Measurements from ENCODE around the gene POLG. TPM values are rescaled to one million over a fixed set of nuclear protein-coding genes. Genes with fewer than 3 reads are reported as not detected.

Gene POLG
- total and polyA plus RNA-seq, 2 of the 13 experiments (the other 11 are each of a cell fraction or from before 2014, with no cell fraction given) = 26.6 to 35.5 TPM

DNA sequence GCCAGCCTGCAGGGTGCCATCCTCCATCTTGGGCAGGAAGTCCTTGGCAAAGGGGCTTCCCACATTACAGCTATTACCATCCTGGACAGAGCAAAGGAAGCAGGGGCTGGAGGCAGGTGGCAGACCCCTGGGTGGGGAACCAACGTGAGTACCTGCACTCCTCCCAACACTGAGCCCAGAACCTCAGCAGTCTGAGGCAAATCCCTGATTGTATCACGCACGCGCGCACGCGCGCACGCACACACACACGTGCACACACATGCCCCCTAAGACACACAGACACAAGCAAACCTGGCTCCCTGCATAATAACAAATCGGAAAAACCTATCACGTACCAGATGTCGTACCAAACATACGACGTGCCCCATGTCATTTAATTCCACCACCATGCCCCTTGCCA, 11.8 kb downstream of the POLG start:
- in situ Hi-C loops (cut with HindIII; ENCODE audit: extremely low pct_ligation_motif_present, low pct_unique_long_range_greater_than_20kb) = no loop called here
- no peak overlapping the region for H3K4me3 ChIP-seq (replicated peaks in 1 of 3; ENCODE audit: insufficient read depth in 1 of 3, low read depth in 2 of 3, low read length in 3 of 3)
- BruUV-seq (replicated peaks) = no TSS peak
- CTCF ChIA-PET (ENCODE audit: low intra/inter-chr PET ratio, low total read pairs) = no interaction called here
- intact Hi-C loops (cut with micrococcal nuclease; ENCODE audit: unreplicated experiment) = no loop called here
- H3K4me1 ChIP-seq (ENCODE audit: insufficient read depth, low read length) = peaks cover 25% of the 10 kb centered on the region
- TF ChIP-seq ZMYM2 (CRISPR knock-in tag; IDR thresholded peaks at IDR 0.05) = no peak
- no peak for TF ChIP-seq ATF1 (CRISPR knock-in tag; IDR thresholded peaks at IDR 0.05)
- no peak for TF ChIP-seq ZNF766 (CRISPR knock-in tag; IDR thresholded peaks at IDR 0.05; ENCODE audit: borderline replicate concordance)
- TF ChIP-seq CCDC6 (CRISPR knock-in tag; IDR thresholded peaks at IDR 0.05) = no peak
- TF ChIP-seq POLR2G (IDR thresholded peaks at IDR 0.05; ENCODE audit: low read depth, low read length) = 0 out of 2 replicates have a peak, but pooled peaks have one; percentile 5
- TF ChIP-seq PAF1 (CRISPR knock-in tag; IDR thresholded peaks at IDR 0.05) = no peak
- H3K27me3 ChIP-seq (ENCODE audit: control insufficient read depth in 1 of 2, insufficient read depth in 2 of 2, low read length in 2 of 2) = no peaks in the 10 kb centered on the region; a peak in 1 of 5 replicates
- H3K27ac ChIP-seq (ENCODE audit: extremely low read length, insufficient read depth, low read length) = no peak overlapping the region
- no peak overlapping the region for H2AFZ ChIP-seq (ENCODE audit: low read length)
- H3K4me2 ChIP-seq (ENCODE audit: low read depth, low read length) = no peak overlapping the region
- peaks cover 3% of the 10 kb centered on the region for H4K20me1 ChIP-seq (ENCODE audit: insufficient read depth, low read length)
- H3K9me3 ChIP-seq (ENCODE audit: low read length) = no peaks in the 10 kb centered on the region
- FAIRE-seq (no peak), ATAC-seq (no peak), DNase-seq (ENCODE audit: low spot score) (no peak)
- no peak overlapping the region for H3K9ac ChIP-seq (ENCODE audit: insufficient read depth, low read depth, low read length)
- 93% methylated on average over 15 of the region's 15 CpGs for WGBS (ENCODE audit: low lambda C conversion rate)
- peaks cover 2% of the 10 kb centered on the region for H3K79me2 ChIP-seq (ENCODE audit: insufficient read depth, low read length)
- peaks cover 60 to 91% of the 10 kb centered on the region in 2 experiments for H3K36me3 ChIP-seq (replicated peaks in 1 of 2; ENCODE audit: control insufficient read depth in 1 of 2, insufficient read depth in 2 of 2, low read length in 2 of 2)
- POLR2A ChIA-PET = interaction anchor here (2.9 kb wide), 1 partner anchor 12 kb away, joined by 9 read pairs; the partner anchor contains the start of gene POLG

DNA sequence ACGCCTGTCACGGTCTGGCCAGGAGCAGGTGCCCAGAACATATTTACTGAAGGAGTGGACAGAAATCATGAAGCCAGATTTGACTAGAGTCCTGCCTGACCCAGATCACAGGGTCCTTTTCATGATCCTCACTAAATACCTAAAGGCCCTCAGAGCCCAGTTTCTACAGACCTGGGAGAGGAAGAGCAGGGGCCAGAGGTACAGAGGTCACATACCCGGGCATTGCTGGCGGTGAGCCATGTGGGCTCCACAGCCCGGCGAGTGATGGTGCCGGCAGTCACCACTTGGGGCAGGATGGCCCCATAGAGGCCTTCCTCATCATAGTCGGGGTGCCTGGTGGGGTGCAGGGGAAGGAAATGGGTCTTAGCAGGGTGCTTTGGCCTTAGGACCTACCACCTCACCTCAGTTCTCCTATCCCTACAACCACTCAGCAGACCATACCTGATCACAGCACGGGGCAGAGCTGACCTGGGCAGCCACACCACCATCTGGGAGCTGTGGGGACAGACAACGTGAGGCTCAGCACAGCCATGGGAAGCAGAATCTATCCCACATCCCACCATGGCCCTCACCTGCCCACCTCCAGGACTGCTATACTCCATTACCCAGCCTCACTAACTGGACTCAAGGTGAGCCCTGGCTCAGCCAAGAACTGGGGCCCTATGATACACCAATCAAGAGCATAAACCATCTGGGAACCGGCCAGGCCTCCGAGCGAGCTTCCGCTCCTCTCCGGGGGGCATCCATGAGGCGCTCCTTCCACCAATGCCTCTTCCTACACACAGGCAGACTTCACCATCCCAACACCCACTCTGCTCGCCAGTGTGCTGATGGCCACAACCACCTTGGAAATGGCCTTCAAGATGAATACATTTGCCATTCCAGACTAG, 12.9 kb downstream of the POLG start:
- Histone ChIP-seq H3K4me1 (ENCODE audit: insufficient read depth, low read length) (peaks cover 25% of the 10 kb centered on the region), H3K9me3 (ENCODE audit: low read length) (no peaks in the 10 kb centered on the region), H4K20me1 (ENCODE audit: insufficient read depth, low read length) (peaks cover 3% of the 10 kb centered on the region), H3K9ac (ENCODE audit: insufficient read depth, low read depth, low read length) (no peak overlapping the region; the same call in 1 of the 2 replicates), H3K79me2 (ENCODE audit: insufficient read depth, low read length) (peaks cover 2% of the 10 kb centered on the region), H2AFZ (ENCODE audit: low read length) (no peak overlapping the region), H3K36me3 (replicated peaks in 1 of 2; ENCODE audit: control insufficient read depth in 1 of 2, insufficient read depth in 2 of 2, low read length in 2 of 2) (peaks cover 61 to 89% of the 10 kb centered on the region in 2 experiments), H3K27ac (ENCODE audit: extremely low read length, insufficient read depth, low read length) (peak overlapping the region; percentile 73), H3K27me3 (ENCODE audit: control insufficient read depth in 1 of 2, insufficient read depth in 2 of 2, low read length in 2 of 2) (no peaks in the 10 kb centered on the region; a peak in 1 of 5 replicates), H3K4me2 (ENCODE audit: low read depth, low read length) (peak overlapping the region; percentile 57), H3K4me3 (replicated peaks in 1 of 3; ENCODE audit: insufficient read depth in 1 of 3, low read depth in 2 of 3, low read length in 3 of 3) (peak overlapping the region in 1 of 3 experiments; percentile 17; a peak in 1 of 6 replicates)
- BruUV-seq (replicated peaks) = no TSS peak
- in situ Hi-C loops (cut with HindIII; ENCODE audit: extremely low pct_ligation_motif_present, low pct_unique_long_range_greater_than_20kb) = no loop called here
- peak; percentile 90 for ATAC-seq
- WGBS (ENCODE audit: low lambda C conversion rate) = 86% methylated on average over 11 of the region's 17 CpGs
- intact Hi-C loops (cut with micrococcal nuclease; ENCODE audit: unreplicated experiment) = no loop called here
- POLR2A ChIA-PET = interaction anchor here (1.0 to 2.9 kb wide), 3 partner anchors 8 to 13 kb away, joined by 3 to 9 read pairs (median 4); partner anchors contain the start of gene POLG
- FAIRE-seq = peak; percentile 59
- DNase-seq (ENCODE audit: low spot score) = peak; percentile 82
- CTCF ChIA-PET (ENCODE audit: low intra/inter-chr PET ratio, low total read pairs) = no interaction called here
- TF ChIP-seq KDM6A (CRISPR knock-in tag; IDR thresholded peaks at IDR 0.05; ENCODE audit: low read depth) (0 out of 2 replicates have a peak, but pooled peaks have one; percentile 21), HNF4G (IDR thresholded peaks at IDR 0.05; ENCODE audit: borderline replicate concordance, low read depth, low read length) (peak; percentile 77), HNF4G (CRISPR knock-in tag; IDR thresholded peaks at IDR 0.05; ENCODE audit: borderline replicate concordance, low read depth) (peak; percentile 25; the same call in 1 of the 2 replicates), HOXA9 (CRISPR knock-in tag; IDR thresholded peaks at IDR 0.05; ENCODE audit: borderline replicate concordance) (no peak), ZKSCAN5 (CRISPR knock-in tag; IDR thresholded peaks at IDR 0.05) (no peak), AHR (CRISPR knock-in tag; IDR thresholded peaks at IDR 0.05) (0 out of 2 replicates have a peak, but pooled peaks have one; percentile 26)
- TF ChIP-seq, protein P1, sequence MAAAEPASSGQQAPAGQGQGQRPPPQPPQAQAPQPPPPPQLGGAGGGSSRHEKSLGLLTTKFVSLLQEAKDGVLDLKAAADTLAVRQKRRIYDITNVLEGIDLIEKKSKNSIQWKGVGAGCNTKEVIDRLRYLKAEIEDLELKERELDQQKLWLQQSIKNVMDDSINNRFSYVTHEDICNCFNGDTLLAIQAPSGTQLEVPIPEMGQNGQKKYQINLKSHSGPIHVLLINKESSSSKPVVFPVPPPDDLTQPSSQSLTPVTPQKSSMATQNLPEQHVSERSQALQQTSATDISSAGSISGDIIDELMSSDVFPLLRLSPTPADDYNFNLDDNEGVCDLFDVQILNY (CRISPR knock-in tag; conservative IDR thresholded peaks at IDR 0.05) = no peak
- TF ChIP-seq, protein P2, sequence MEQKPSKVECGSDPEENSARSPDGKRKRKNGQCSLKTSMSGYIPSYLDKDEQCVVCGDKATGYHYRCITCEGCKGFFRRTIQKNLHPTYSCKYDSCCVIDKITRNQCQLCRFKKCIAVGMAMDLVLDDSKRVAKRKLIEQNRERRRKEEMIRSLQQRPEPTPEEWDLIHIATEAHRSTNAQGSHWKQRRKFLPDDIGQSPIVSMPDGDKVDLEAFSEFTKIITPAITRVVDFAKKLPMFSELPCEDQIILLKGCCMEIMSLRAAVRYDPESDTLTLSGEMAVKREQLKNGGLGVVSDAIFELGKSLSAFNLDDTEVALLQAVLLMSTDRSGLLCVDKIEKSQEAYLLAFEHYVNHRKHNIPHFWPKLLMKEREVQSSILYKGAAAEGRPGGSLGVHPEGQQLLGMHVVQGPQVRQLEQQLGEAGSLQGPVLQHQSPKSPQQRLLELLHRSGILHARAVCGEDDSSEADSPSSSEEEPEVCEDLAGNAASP (CRISPR knock-in tag; IDR thresholded peaks at IDR 0.05; ENCODE audit: borderline replicate concordance) = no peak

Measured in HepG2 (cell line).